Natural killer cell treated with Interleukin-12 subunit alpha and Interleukin-12 subunit beta and Interleukin-15 and Interleukin-18, amount 100 ng/mL, for 72 hours (primary cell): ENCODE data around the gene SORBS2. TPM values are rescaled to one million over a fixed set of nuclear protein-coding genes. Genes with fewer than 3 reads are reported as not detected.

Source experiments
- ATAC-seq, 2 donors: fragments of 150-1000 bp; cut with Tn5 transposase in 1 of 2; sonication (Bioruptor Pico), chemical (Tn5 transposase) in 1 of 2; 2 replicates each; pipeline ENCODE4 v1.10.0; 2021
- DNase-seq: peaks from one replicate; pipeline ENCODE4 v3.0.0; 2022; ENCODE audit warnings: low spot score
- H3K27ac Mint-ChIP-seq, 2 donors: 1 replicate in 1 of 2; 2 replicates in 1 of 2; pipeline ENCODE4 v1.8.0; 2022; ENCODE audit warnings: mixed read lengths in 2 of 2, mild to moderate bottlenecking in 1 of 2, moderate library complexity in 1 of 2
- H3K27me3 Mint-ChIP-seq, 2 donors: 1 replicate in 1 of 2; 2 replicates in 1 of 2; pipeline ENCODE4 v1.8.0; 2022; ENCODE audit warnings: mixed read lengths in 2 of 2
- H3K36me3 Mint-ChIP-seq: one replicate; pipeline ENCODE4 v1.8.0; 2022; ENCODE audit warnings: mixed read lengths
- H3K4me1 Mint-ChIP-seq, 2 donors: 1 replicate in 1 of 2; 2 replicates in 1 of 2; pipeline ENCODE4 v1.8.0; 2022; ENCODE audit warnings: low read depth in 2 of 2, mixed read lengths in 2 of 2, mild to moderate bottlenecking in 1 of 2
- H3K4me3 Mint-ChIP-seq: one replicate; pipeline ENCODE4 v1.8.0; 2022; ENCODE audit warnings: mixed read lengths
- H3K9me3 Mint-ChIP-seq: 2 replicates; pipeline ENCODE4 v1.8.0; 2022; ENCODE audit warnings: mixed read lengths
- total RNA-seq, 2 donors: library from RNA; stranded (reverse); gene quantifications; one replicate each; pipeline ENCODE4 v1.2.3, GENCODE V29; 2022

The SORBS2 gene
- total RNA-seq, 2 donors from 2014 or later: not detected

DNA sequence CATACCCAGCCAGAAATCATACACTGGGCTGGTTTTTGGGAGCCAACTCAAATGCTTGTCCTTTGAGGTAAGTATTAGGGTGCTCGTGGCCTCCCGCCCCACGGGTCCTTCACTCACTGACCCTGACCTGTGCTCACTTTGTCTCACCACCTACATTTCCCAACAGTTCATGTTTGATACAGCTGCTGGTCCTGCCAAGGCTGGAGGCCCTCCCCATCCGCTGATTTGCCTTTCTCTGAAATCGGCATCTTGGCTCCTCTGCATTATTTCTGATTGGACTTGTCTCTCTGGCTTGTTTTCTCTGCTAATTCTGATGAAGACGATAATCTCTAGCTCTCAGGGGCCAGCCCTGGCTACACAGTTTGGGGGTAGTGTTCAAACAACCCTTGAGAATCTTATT is 70.2 kb downstream of the SORBS2 start:
- Mint-ChIP-seq H3K27me3 (peaks cover 2 to 10% of the 10 kb centered on the region in 2 donors), H3K9me3 (no peaks in the 10 kb centered on the region), H3K4me3 (no peak overlapping the region), H3K36me3 (no peaks in the 10 kb centered on the region), H3K27ac (no peak overlapping the region), H3K4me1 (peaks cover 0 to 2% of the 10 kb centered on the region in 2 donors)
- DNase-seq (no peak), ATAC-seq (no peak)

DNA sequence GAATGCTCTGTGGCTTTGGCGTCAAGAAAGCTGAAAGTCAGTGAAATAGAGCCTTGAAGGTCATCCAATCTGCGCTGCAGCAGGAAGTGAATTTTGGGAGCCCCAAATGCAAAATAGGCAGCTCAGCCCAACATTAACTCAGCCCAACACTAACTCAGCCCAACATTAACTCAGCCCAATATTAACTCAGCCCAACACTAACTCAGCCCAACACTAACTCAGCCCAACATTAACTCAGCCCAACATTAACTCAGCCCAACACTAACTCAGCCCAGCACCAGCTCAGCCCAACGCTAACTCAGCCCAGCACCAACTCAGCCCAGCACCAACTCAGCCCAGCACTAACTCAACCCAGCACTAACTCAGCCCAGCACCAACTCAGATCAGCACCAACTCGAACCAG is 71.5 kb downstream of the SORBS2 start:
- H3K27me3 Mint-ChIP-seq: peaks cover 5 to 10% of the 10 kb centered on the region in 2 donors
- no peaks in the 10 kb centered on the region for H3K9me3 Mint-ChIP-seq
- H3K36me3 Mint-ChIP-seq: no peaks in the 10 kb centered on the region
- ATAC-seq: no peak
- no peak overlapping the region for H3K4me3 Mint-ChIP-seq
- no peak overlapping the region for H3K27ac Mint-ChIP-seq
- no peak for DNase-seq
- H3K4me1 Mint-ChIP-seq: peaks cover 0 to 2% of the 10 kb centered on the region in 2 donors

DNA sequence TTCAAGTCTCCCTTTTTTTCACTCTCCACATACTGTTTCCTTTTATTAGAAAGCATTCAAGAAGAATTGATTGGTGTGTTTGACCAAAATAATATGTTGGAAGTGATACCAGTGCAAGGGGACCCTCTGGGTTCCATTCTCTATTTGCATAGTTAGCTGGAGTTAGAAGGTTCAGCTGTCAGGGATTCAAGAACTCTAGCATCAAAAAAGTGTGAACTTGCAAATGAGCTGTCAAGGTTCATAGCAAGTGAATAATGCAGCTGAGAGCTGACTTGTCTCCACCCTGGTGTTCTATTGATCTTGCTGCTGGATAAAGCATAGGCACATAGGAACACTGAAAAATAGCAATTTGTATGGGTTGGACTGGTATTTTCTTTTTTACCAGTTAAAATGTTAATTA is 73.2 kb downstream of the SORBS2 start:
- Mint-ChIP-seq H3K4me3 (no peak overlapping the region), H3K36me3 (no peaks in the 10 kb centered on the region), H3K27ac (no peak overlapping the region), H3K4me1 (no peaks in the 10 kb centered on the region), H3K27me3 (peaks cover 2 to 9% of the 10 kb centered on the region in 2 donors), H3K9me3 (no peaks in the 10 kb centered on the region)
- DNase-seq (no peak), ATAC-seq (no peak)

DNA sequence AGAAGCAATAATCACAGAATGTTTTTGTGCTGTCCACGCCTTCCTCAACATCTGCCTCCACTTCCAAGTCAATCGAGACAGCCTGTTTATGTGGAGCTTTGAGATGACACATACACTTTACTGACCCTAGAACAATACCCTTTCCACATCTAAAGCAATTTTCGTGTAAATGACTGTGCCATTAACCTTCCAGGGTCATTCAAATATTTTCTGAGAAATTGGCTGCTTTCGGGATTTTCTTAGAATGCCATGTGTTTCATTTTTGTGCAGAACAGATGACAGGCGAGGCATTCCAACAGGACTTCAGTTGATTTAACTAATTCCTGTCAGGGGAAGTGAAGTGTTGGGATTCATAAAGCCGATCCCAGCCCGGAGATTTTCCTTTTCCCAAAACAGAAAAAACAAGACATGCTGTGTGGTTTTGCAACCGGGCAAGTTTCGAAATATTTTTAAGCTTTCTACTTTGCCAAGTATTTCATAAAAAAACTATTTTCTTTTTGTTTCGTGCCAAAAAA is 73.9 kb downstream of the SORBS2 start:
- Mint-ChIP-seq H3K27ac (no peak overlapping the region), H3K27me3 (peaks cover 2 to 9% of the 10 kb centered on the region in 2 donors), H3K9me3 (no peaks in the 10 kb centered on the region), H3K4me1 (no peaks in the 10 kb centered on the region), H3K4me3 (no peak overlapping the region), H3K36me3 (no peaks in the 10 kb centered on the region)
- DNase-seq (no peak), ATAC-seq (no peak)

DNA sequence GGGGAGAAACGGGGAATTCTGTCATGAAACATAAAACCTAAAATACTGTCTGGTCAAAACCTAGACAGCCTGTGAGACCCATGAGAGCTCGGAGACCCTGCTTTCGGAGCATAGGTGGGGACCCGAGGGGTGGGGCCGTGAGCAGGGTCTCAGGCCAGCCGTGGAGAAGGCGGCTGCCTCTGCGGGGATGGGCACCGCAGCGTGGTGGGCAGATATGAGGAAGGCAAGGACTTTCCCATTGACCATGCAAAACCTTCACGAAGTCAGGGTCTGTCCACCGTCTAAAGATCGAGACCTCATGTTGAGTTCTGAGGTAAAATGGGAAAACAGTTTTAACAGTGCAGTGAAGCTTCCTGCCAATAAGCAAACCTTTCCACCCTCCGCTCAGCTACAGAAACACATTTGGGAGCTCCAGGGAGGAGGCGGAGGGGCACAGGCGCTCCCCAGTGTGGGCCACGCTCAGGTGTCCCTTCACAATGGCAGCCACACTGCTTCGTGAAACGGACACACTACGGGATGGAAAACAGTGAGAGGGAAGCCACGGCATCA is 74.4 kb downstream of the SORBS2 start:
- Mint-ChIP-seq H3K36me3 (no peaks in the 10 kb centered on the region), H3K4me3 (no peak overlapping the region), H3K9me3 (no peaks in the 10 kb centered on the region), H3K27me3 (peaks cover 7 to 11% of the 10 kb centered on the region in 2 donors), H3K27ac (no peak overlapping the region), H3K4me1 (no peaks in the 10 kb centered on the region)
- ATAC-seq (no peak), DNase-seq (no peak)

DNA sequence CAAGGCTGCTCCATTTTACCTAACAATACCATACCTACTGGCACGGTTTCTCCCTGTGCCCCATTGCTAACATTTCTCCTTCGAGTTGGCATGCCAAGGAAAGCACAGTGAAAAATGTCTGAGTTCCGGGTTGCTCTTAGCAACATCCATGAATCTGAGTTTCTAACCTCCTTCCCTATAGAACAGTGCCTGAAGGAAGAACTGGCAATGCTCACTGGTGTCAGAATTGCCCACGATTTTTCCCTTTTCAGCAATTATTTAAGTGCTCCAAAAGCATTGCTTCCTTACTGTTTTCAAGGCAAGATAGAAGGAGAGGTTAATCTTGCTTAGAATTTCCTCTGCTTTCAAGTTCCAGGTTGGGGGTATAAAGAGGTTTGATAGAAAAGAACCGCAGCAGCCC is 75.1 kb downstream of the SORBS2 start:
- no peaks in the 10 kb centered on the region for H3K36me3 Mint-ChIP-seq
- no peaks in the 10 kb centered on the region for H3K9me3 Mint-ChIP-seq
- no peak overlapping the region for H3K27ac Mint-ChIP-seq
- no peaks in the 10 kb centered on the region for H3K4me1 Mint-ChIP-seq
- H3K27me3 Mint-ChIP-seq: peaks cover 7 to 14% of the 10 kb centered on the region in 2 donors
- no peak for ATAC-seq
- no peak for DNase-seq
- no peak overlapping the region for H3K4me3 Mint-ChIP-seq

DNA sequence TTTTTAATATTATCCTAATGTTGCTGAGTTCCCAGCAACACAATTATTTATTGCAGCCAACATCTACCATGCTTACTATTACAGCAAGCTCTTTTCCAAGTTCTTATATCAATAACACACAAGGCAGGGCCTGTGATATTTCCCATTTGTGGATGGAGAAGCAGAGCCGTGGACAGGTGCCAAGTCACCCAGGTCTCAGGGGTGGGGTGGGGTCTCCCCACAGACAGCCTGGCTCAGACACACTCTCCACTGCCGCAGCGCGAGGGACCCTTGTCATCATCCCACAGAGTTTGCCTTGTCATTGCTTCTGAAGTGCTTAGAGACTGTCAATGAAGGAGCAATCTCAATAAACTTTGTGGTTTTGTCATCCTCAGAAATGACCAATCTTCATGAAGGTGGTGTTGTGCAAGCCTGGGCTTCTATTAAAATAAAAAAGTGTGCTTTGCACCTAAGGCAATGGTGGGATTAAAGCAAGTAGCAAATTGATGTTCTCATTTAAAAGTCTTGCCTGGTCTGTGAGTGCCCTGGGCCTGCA is 76.1 kb downstream of the SORBS2 start:
- Mint-ChIP-seq H3K4me1 (no peaks in the 10 kb centered on the region), H3K27ac (no peak overlapping the region), H3K36me3 (no peaks in the 10 kb centered on the region), H3K9me3 (no peaks in the 10 kb centered on the region), H3K27me3 (peaks cover 7 to 14% of the 10 kb centered on the region in 2 donors), H3K4me3 (no peak overlapping the region)
- ATAC-seq: peak in 1 of 2 donors; percentile 20
- DNase-seq: no peak

DNA sequence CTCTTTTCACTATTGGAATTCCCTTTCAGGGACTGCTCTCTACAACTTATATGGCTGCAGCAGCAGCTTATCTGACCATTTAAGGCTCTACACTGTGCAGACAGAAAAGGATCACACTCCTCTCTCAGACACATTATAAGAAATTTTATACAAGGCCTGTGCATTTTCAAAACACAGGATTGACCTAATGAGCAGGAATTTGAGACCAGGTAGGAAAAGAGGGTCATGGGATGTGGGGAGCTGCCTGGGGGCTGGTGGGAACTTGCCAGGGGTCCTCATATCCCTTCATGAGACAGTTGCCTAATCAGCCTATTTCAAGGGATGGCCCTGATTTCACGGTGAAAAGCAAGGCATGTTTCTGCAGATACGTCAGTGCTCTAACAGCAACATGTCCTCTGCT is 77.1 kb downstream of the SORBS2 start:
- Mint-ChIP-seq H3K4me3 (no peak overlapping the region), H3K36me3 (no peaks in the 10 kb centered on the region), H3K9me3 (no peaks in the 10 kb centered on the region), H3K27me3 (peaks cover 7 to 14% of the 10 kb centered on the region in 2 donors), H3K4me1 (no peaks in the 10 kb centered on the region), H3K27ac (no peak overlapping the region)
- DNase-seq (no peak), ATAC-seq (no peak)

DNA sequence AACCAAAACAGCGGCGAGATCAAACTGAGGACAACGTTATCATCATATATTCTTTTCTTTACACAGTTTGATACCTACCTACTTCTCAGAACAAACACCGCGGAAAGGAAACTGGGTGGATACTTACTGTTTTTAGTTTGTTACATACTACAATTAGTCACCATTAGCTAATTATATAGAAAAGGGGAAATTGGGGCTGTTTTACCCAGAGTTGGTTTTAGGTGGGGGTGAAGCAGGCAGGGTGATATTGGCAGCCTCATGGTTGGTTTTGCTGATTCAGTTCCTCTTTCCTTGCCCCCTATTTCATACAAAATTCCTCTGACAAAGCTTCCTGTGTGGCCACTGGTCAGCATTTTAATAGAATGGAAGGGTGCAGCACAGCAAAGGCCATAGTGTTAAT is 77.8 kb downstream of the SORBS2 start:
- H3K9me3 Mint-ChIP-seq: no peaks in the 10 kb centered on the region
- H3K27me3 Mint-ChIP-seq: peaks cover 7 to 16% of the 10 kb centered on the region in 2 donors
- no peak overlapping the region for H3K4me3 Mint-ChIP-seq
- H3K36me3 Mint-ChIP-seq: no peaks in the 10 kb centered on the region
- ATAC-seq (peak in 1 of 2 donors; percentile 27), DNase-seq (no peak)
- no peaks in the 10 kb centered on the region for H3K4me1 Mint-ChIP-seq
- no peak overlapping the region for H3K27ac Mint-ChIP-seq

DNA sequence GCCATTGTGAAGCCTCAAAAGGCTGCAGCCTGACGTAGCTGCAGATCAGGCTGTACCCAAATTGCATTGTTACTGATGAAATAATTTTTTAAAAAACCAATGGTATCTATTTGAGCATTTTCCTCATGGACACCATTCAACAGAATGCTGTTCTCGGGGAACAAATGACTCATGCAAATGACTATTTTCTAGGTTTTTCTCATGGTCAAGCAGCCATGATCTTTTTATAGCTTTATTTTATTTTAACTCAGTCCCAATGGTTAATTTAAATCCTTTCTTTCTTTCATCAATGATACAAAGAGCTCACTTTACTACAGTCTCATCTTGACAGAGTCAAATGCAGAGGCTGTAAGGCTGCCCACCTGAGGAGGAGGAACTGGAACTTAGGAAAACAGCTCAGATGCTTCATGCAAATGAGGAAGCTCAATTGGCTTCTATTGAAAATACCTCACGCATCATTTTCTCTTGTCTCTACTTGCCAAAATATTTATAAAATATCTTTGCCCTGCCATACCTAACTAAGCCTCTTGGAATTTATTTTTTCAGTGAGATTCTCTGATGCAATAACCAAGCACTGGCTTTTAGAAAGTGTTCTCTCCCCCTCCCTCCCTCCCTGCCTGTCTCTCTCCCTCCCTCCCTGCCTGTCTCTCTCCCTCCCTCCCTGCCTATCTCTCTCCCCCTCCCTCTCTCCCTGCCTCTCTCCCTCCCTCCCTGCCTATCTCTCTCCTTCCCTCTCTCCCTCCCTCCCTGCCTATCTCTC is 81.0 kb downstream of the SORBS2 start:
- no peak overlapping the region for H3K27ac Mint-ChIP-seq
- H3K9me3 Mint-ChIP-seq: no peaks in the 10 kb centered on the region
- peaks cover 14 to 24% of the 10 kb centered on the region in 2 donors for H3K27me3 Mint-ChIP-seq
- DNase-seq (no peak), ATAC-seq (no peak)
- H3K4me1 Mint-ChIP-seq: no peaks in the 10 kb centered on the region
- H3K36me3 Mint-ChIP-seq: no peaks in the 10 kb centered on the region
- H3K4me3 Mint-ChIP-seq: no peak overlapping the region

DNA sequence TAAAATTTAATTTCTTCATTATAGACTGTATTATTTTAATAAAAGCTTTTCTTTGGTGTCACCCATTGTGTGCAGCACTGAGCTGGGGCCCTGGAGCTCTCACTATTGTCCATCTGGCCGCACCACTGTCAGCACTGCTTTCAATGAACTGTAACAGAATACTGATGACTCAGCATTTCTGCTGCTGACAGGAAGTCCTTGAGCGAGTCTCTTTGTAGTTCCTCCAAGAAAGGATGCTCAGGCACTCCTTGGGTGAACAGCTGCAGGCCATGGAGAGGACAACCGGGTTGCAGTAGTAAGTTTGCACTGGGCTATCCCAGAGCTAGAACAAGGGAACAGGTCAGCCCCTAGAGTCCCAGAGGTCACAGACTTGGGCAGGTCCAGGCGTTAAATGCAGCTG is 81.6 kb downstream of the SORBS2 start:
- no peaks in the 10 kb centered on the region for H3K4me1 Mint-ChIP-seq
- H3K4me3 Mint-ChIP-seq: no peak overlapping the region
- H3K9me3 Mint-ChIP-seq: no peaks in the 10 kb centered on the region
- no peaks in the 10 kb centered on the region for H3K36me3 Mint-ChIP-seq
- DNase-seq: no peak
- no peak overlapping the region for H3K27ac Mint-ChIP-seq
- peaks cover 18 to 22% of the 10 kb centered on the region in 2 donors for H3K27me3 Mint-ChIP-seq
- ATAC-seq: no peak

DNA sequence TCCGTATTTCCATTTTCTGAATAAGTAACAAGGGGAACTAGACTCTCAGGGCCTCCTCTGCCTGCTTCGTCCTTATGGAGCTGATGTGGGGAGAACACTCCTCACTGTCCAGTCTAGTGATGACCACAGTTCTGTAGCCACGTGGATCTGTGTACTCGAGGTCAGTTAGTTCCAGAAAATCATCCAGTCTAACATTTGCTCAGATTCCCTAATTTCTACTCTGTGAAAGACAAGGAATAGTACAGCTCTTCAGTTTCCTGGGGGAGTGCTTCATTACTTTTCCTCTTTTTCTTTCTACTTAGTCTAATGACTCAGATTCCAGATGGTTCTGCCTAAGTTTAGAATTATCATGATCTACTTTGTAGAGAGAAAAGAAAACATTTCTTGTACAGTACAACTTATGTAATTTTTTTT is 82.6 kb downstream of the SORBS2 start:
- H3K36me3 Mint-ChIP-seq: no peaks in the 10 kb centered on the region
- H3K27me3 Mint-ChIP-seq: peaks cover 20 to 25% of the 10 kb centered on the region in 2 donors
- no peak for DNase-seq
- H3K4me1 Mint-ChIP-seq: no peaks in the 10 kb centered on the region
- H3K9me3 Mint-ChIP-seq: no peaks in the 10 kb centered on the region
- H3K4me3 Mint-ChIP-seq: no peak overlapping the region
- ATAC-seq: no peak
- no peak overlapping the region for H3K27ac Mint-ChIP-seq

DNA sequence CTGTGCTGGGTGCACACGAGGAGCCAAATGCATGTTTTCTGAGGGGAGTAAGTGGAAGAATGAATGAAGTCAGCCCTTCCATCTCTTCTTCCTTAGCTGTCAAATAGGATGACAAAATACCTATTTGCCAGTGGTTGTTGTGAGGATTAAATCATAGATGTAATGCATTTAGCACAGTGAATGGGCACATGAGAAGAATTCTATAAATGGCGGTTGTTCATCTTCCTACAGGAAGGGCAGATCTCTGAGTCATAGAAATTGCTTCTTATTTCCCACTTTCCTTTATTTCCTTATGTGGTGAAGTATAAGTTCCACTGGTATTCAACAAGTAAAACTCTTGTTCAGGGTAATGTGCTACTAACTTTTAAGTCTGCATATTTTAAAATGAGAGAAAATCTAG is 83.1 kb downstream of the SORBS2 start:
- no peaks in the 10 kb centered on the region for H3K36me3 Mint-ChIP-seq
- no peaks in the 10 kb centered on the region for H3K4me1 Mint-ChIP-seq
- peaks cover 20 to 28% of the 10 kb centered on the region in 2 donors for H3K27me3 Mint-ChIP-seq
- no peak for DNase-seq
- H3K9me3 Mint-ChIP-seq: no peaks in the 10 kb centered on the region
- H3K27ac Mint-ChIP-seq: no peak overlapping the region
- H3K4me3 Mint-ChIP-seq: no peak overlapping the region
- ATAC-seq: no peak

DNA sequence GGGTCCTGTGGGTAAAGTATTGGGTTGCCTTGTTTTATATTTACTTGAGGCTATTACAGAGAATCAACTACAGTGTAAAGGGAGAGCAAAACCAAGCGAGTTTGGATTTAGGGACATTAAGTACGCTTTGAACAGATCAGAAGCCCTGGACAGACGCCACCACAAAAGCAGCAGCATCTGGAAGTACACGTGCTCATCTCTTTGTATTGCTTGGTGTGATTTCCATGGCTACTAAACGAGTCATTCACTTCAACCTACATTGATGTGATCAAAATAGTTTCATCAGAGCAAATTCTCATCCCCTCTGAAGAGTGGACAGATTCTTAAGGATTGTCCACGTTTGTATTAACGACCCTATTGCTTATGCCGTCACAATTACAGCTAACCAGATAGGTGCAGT is 85.1 kb downstream of the SORBS2 start:
- peaks cover 15 to 21% of the 10 kb centered on the region in 2 donors for H3K27me3 Mint-ChIP-seq
- H3K4me1 Mint-ChIP-seq: no peaks in the 10 kb centered on the region
- no peak for DNase-seq
- ATAC-seq: no peak
- H3K36me3 Mint-ChIP-seq: no peaks in the 10 kb centered on the region
- H3K9me3 Mint-ChIP-seq: no peaks in the 10 kb centered on the region
- H3K4me3 Mint-ChIP-seq: no peak overlapping the region
- no peak overlapping the region for H3K27ac Mint-ChIP-seq
